Activated T-helper 2 cell treated with anti-CD3 and anti-CD28 coated beads, Interferon-gamma antibody, Interleukin-2, Interleukin-4, amounts not matched to agents 10 μg/mL and 5 μg/mL and 100 μg/mL, durations not matched to agents 14 hours and 24 hours and 36 hours (primary cell): ENCODE measurements around the gene BAG3. TPM values are rescaled to one million over a fixed set of nuclear protein-coding genes. Genes with fewer than 3 reads are reported as not detected.
"Not testable (repeated sequence)": the region's sequence is repeated elsewhere in the genome, so short reads cannot be mapped to it uniquely, and the experiment has no call there.

Experiments used
- DNase-seq: peaks from one replicate; pipeline ENCODE4 v3.0.0; 2021; ENCODE audit warnings: low spot score
- H3K27ac Mint-ChIP-seq: one replicate; pipeline ENCODE4 v1.8.0; 2021; ENCODE audit warnings: mixed read lengths
- H3K27me3 Mint-ChIP-seq: one replicate; pipeline ENCODE4 v1.8.0; 2021; ENCODE audit warnings: low read depth, mixed read lengths
- H3K36me3 Mint-ChIP-seq: one replicate; pipeline ENCODE4 v1.8.0; 2021; ENCODE audit warnings: low read depth, mixed read lengths
- H3K4me1 Mint-ChIP-seq: one replicate; pipeline ENCODE4 v1.8.0; 2021; ENCODE audit warnings: low read depth, mixed read lengths
- H3K4me3 Mint-ChIP-seq: one replicate; pipeline ENCODE4 v1.8.0; 2021; ENCODE audit warnings: low read depth, mild to moderate bottlenecking, moderate library complexity, mixed read lengths
- H3K9me3 Mint-ChIP-seq: one replicate; pipeline ENCODE4 v1.8.0; 2021; ENCODE audit warnings: mixed read lengths
- intact Hi-C: fragments of 100-400 bp; cut with micrococcal nuclease; formaldehyde crosslinking; loops from one replicate; pipeline ENCODE4 v1.15.1; 2023
- total RNA-seq: library from RNA; stranded (reverse); gene quantifications from 2 replicates; pipeline ENCODE4 v1.2.3, GENCODE V29; 2022

Gene BAG3
- total RNA-seq, 1 donor from 2014 or later: 33.3 TPM

DNA sequence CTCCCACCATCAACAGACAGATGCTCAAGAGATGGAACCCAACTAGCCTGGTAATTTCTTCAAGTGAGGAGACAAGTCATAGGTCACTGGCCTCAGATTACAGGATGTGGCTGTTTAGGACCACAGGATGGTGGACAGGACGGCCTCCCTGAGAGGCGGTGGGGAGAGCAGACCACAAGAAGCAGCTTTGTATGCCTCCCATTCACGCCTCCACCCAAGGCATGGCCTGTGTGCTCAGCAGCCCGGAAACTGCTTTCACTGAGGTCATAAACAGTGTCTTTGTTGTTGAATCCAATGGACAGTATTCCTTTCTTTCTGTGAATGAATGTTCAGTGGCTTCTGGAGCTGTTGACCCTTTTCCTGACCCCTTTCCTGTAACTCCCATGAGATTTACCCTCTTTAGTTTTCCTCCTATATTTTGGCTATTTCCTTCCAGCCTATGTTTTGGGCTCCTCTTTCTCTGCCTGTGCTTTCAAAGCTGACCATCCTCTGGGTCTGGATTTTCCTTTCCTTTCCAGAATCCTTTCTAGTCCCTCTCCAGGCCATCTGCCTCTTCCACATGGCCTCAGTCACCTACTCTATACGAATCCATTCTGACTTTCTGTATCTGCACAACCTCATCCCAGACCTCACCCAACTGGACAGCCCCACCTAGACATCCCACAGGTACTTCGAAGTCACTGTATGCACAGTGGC lies 42.2 kb downstream of the BAG3 start:
- intact Hi-C loops: no loop called here
- no peak overlapping the region for H3K27ac Mint-ChIP-seq
- peaks cover 1% of the 10 kb centered on the region for H3K4me1 Mint-ChIP-seq
- H3K9me3 Mint-ChIP-seq: no peaks in the 10 kb centered on the region
- no peak overlapping the region for H3K4me3 Mint-ChIP-seq
- H3K36me3 Mint-ChIP-seq: no peaks in the 10 kb centered on the region
- DNase-seq: no peak
- H3K27me3 Mint-ChIP-seq: peaks cover 9% of the 10 kb centered on the region

DNA sequence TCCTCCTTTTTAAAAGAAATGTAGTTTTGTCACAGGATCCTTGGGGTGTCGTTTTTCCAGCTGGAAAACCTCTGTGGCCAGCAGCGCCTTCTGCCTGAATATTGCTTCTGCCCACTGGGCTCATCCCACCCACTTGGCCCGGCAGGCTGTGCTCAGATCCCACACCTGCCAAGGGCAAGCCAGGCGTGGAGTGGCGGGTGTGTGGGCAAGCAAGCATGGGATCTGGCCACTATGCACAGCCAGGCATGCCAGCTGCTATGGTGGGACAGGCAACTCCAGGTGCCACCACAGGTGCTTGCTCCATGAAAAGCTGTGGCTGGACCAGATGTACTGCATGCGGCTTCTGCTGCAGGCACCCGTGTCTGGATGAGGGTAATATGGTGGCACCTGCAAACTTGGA lies 43.4 kb downstream of the BAG3 start:
- Mint-ChIP-seq H3K9me3 (no peaks in the 10 kb centered on the region), H3K36me3 (no peaks in the 10 kb centered on the region), H3K4me3 (no peak overlapping the region), H3K27me3 (peaks cover 9% of the 10 kb centered on the region), H3K27ac (no peak overlapping the region), H3K4me1 (peaks cover 1% of the 10 kb centered on the region)
- DNase-seq: no peak
- intact Hi-C loops: no loop called here

DNA sequence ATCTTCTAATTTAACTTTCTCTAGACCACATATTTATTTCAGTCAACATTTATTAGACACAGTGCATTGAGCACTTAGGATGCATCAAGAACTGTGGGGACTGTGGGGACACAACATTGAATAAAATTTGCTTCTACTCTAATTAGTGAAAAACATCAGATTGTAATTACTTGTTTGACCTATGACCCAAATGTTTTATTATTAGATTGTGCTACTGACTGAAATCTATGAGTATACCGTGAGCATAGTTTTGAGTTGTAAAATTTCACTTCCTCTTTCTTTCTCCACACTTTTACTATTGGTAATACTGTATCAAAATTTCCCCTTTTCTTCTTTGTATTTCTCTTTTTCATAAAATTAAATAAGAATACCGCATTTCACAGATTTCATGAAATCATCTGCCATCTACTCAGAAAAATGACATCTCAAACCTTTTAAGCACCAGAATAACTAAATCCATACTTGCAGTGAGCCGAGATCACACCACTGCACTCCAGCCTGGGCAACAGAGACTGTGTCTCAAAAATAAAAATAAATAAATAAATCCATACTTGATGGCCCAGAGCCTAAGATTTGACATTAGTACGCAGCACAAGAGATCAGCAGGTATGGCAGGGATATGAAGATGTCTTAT lies 49.3 kb downstream of the BAG3 start:
- intact Hi-C loops: no loop called here
- no peaks in the 10 kb centered on the region for H3K27me3 Mint-ChIP-seq
- peaks cover 22% of the 10 kb centered on the region for H3K9me3 Mint-ChIP-seq
- DNase-seq: no peak
- peaks cover 39% of the 10 kb centered on the region for H3K4me1 Mint-ChIP-seq
- H3K36me3 Mint-ChIP-seq: peaks cover 18% of the 10 kb centered on the region
- no peak overlapping the region for H3K4me3 Mint-ChIP-seq
- H3K27ac Mint-ChIP-seq: no peak overlapping the region

DNA sequence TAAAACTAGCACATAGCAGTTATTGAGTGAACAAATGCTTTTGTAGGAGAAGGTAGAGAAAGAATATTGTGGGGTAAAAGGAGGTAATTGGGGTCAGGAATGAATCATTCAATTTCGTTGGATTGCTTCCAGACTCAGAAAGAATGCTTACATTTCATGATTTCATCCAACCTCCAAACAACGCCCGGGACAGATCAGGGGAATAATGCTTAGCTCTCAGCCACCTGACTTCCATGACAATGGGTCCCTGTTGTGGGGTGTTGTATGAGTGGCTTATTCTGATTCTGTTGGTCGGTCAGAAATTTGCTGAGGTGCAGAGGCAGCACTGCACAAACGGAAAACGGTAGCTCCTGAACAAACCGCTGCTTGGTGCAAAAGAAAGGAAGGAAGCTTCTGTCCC lies 50.7 kb downstream of the BAG3 start:
- H3K27ac Mint-ChIP-seq: peak overlapping the region; percentile 86
- DNase-seq: no peak
- H3K36me3 Mint-ChIP-seq: peaks cover 31% of the 10 kb centered on the region
- H3K27me3 Mint-ChIP-seq: no peaks in the 10 kb centered on the region
- H3K4me1 Mint-ChIP-seq: peaks cover 46% of the 10 kb centered on the region
- H3K9me3 Mint-ChIP-seq: peaks cover 36% of the 10 kb centered on the region
- H3K4me3 Mint-ChIP-seq: no peak overlapping the region
- intact Hi-C loops: loop anchor here (1.0 kb wide), 1 partner anchor 16 kb away; no protein-coding TSS in a partner anchor

DNA sequence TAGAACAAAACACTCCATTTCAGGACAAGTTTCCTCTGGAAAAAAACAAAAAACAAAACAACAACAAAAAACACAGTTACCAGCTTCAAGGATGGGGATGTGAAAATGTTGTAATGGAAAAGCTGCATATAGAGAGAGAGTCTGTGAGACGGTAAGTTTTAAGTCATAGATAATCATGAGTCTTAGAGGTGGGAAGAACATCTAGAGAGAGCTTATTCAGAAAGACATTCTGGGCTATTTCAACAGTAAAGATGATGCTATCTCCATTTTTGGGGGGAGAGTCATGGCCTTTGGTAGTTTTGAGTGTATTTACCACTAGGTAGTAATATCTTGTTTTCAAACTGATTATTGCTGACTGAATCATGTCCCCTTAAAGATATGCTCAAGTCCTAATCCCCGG lies 51.4 kb downstream of the BAG3 start:
- H3K27ac Mint-ChIP-seq: peak overlapping the region; percentile 86
- no peak for DNase-seq
- peaks cover 38% of the 10 kb centered on the region for H3K36me3 Mint-ChIP-seq
- no peaks in the 10 kb centered on the region for H3K27me3 Mint-ChIP-seq
- intact Hi-C loops: loop anchor here (1.0 kb wide), 1 partner anchor 16 kb away; no protein-coding TSS in a partner anchor
- peaks cover 51% of the 10 kb centered on the region for H3K4me1 Mint-ChIP-seq
- H3K9me3 Mint-ChIP-seq: peaks cover 43% of the 10 kb centered on the region
- H3K4me3 Mint-ChIP-seq: no peak overlapping the region

DNA sequence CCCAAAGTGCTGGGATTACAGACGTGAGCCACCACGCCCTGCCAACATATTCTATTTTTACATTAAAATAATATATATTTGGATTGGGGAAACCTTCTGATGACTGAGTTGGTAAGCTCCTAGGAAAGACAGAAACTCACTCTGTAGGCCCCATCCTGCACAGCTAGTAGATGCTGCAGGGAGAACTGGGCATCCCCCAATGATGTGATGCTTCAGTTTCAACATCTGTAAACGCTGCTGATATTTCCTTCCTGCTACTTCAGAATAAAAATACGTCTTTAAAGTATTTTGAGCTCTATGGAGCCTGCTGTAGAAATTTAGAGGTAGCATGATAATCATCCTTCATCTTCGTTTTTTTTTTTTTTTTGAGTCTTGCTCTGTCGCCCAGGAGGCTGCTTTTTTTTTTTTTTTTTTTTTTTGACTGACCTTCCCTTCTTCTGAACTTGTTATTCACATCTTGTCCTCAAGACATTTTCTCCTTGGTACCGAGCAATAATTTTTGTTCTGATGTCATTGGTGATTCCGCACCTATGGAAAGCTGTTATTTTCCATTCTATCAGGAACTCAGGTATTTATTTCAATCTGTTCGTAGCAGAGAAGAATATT lies 52.8 kb downstream of the BAG3 start:
- H3K27me3 Mint-ChIP-seq: no peaks in the 10 kb centered on the region
- H3K4me1 Mint-ChIP-seq: peaks cover 56% of the 10 kb centered on the region
- DNase-seq: no peak
- intact Hi-C loops: loop anchor here (1.0 kb wide), 2 partner anchors 49 to 130 kb away; no protein-coding TSS in a partner anchor
- peaks cover 45% of the 10 kb centered on the region for H3K36me3 Mint-ChIP-seq
- H3K9me3 Mint-ChIP-seq: peaks cover 55% of the 10 kb centered on the region
- H3K27ac Mint-ChIP-seq: peak overlapping the region; percentile 96
- peak overlapping the region; percentile 26 for H3K4me3 Mint-ChIP-seq

DNA sequence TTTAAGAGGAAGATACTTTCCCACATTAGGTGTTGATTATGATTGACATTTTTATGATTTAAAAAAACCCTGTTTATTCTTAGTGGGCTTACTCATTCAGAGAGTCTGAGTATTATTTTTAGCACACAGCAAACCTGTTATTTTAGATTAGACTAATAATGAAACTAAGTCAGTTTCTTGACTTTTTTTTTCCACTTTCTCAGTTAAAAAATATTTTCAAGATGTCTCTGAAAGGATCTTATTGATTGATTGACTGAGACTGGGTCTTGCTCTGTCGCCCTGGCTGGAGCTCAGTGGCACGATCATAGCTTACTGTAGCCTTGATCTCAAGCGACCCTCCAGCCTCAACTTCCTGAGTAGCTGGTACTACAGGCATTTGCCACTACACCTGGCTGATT lies 54.3 kb downstream of the BAG3 start:
- Mint-ChIP-seq H3K4me1 (peaks cover 58% of the 10 kb centered on the region), H3K36me3 (peaks cover 55% of the 10 kb centered on the region), H3K9me3 (peaks cover 66% of the 10 kb centered on the region), H3K27ac (peak overlapping the region; percentile 96), H3K27me3 (no peaks in the 10 kb centered on the region), H3K4me3 (peak overlapping the region; percentile 33)
- no peak for DNase-seq
- intact Hi-C loops: loop anchor here (1.0 kb wide), 1 partner anchor 21 kb away; the partner anchor contains the start of gene INPP5F

DNA sequence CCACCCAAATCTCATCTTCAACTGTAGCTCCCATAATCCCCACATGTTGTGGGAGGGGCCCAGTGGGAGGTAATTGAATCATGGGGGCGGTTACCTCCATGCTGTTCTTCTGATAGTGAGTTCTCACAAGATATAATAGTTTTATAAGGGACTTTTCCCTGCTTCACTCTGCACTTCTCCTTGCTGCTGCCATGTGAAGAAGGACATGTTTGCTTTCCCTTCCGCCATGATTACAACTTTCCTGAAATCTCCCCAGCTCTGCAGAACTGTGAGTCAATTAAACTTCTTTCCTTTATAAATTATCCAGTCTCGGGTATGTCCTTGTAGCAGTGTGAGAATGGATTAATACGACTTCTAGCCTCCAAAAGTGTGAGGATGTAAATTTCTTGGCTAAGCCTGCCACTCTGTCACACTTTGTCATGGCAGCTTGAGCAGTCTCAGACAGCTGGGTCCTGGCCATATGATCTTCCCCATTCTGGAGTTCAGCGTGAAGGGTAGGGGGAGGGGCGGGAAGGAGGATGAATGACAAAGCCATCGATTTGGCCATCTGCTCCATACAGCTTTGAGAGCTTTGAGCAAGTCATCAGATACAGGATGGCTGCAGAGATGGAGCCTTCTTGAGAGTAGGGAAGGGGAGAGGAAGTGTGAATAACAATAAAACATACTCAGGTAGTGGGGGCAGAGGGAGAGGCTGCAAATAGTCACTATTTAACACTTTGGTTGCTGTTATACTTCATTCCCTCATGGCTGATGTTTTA lies 55.5 kb downstream of the BAG3 start:
- peaks cover 75% of the 10 kb centered on the region for H3K9me3 Mint-ChIP-seq
- H3K4me3 Mint-ChIP-seq: no peak overlapping the region

DNA sequence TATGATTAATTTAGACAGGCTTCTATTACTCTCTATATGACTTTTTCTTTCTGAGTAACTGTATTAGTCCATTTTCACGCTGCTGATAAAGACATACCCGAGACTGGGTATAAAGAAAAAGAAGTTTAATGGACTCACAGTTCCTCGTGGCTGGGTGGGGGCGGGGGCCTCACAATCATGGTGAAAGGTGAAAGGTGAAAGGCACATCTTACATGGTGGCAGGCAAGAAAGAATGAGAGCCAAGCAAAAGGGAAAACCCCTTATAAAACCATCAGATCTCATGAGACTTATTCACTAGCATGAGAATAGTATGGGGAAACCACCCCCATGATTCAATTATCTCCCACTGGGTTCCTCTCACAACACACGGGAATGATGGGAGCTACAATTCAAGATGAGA lies 56.2 kb downstream of the BAG3 start:
- Mint-ChIP-seq H3K9me3 (peaks cover 77% of the 10 kb centered on the region), H3K36me3 (peaks cover 62% of the 10 kb centered on the region), H3K27ac (peak overlapping the region; percentile 71), H3K4me1 (peaks cover 46% of the 10 kb centered on the region)
- H3K27me3 Mint-ChIP-seq, intact Hi-C loops, DNase-seq, H3K4me3 Mint-ChIP-seq: not testable (repeated sequence)

More for the DNA sequence above, 55.5 kb downstream of the BAG3 start:
- Mint-ChIP-seq H3K36me3 (peaks cover 60% of the 10 kb centered on the region), H3K4me1 (peaks cover 52% of the 10 kb centered on the region), H3K27me3 (no peaks in the 10 kb centered on the region), H3K27ac (peak overlapping the region; percentile 66)
- no peak for DNase-seq
- intact Hi-C loops: no loop called here

DNA sequence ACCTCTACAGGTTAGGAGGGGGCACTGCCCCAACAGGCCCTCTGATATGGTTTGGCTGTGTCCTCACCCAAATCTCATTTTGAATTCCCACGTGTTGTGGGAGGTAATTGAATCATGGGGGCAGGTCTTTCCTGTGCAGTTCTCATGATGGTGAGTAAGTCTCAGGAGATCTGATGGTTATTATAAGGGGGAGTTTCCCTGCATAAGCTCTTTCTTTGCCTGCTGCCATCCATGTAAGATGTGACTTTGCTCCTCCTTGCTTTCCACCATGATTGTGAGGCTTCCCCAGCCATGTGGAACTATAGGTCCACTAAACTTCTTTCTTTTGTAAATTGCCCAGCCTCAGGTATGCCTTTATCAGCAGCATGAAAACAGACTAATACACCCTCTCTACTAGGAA lies 59.8 kb downstream of the BAG3 start:
- H3K4me3 Mint-ChIP-seq, H3K27me3 Mint-ChIP-seq, DNase-seq, H3K27ac Mint-ChIP-seq, intact Hi-C loops: not testable (repeated sequence)
- peaks cover 54% of the 10 kb centered on the region for H3K9me3 Mint-ChIP-seq
- H3K4me1 Mint-ChIP-seq: peaks cover 19% of the 10 kb centered on the region
- H3K36me3 Mint-ChIP-seq: peaks cover 43% of the 10 kb centered on the region

DNA sequence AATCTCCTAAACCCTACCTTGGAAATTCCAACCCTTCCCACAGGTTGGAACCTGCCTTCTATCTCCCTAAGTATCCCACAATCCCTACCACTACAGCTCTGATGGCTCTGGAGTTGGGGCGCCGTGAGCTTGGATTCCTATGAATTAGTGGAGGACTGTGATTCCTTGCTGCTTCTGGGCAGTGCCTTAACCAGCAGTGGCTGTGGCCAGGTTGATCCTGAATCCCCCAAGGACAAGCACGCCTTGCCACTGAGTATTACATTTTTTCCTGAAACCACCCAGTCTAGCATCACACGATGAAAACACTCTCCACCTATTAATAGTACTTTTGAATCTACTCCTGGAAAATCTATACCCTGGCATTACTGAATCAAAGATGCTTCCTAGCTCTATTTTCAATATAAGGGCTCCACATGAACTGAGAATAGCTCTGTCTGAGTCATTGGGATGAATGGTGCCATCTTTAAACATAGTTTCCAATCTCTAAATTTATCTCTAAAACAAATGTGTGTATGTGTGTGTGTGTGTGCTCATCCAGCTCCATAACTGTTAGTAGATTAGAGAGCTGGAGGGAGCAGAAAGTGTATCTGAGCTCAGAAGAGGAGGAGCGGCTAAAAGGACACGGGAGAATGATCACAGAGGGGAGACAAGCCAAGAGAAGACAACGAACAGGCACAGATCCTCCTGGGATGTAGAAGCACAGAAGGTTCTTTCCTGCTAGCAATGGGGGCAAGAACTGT lies 62.7 kb downstream of the BAG3 start:
- peaks cover 20% of the 10 kb centered on the region for H3K36me3 Mint-ChIP-seq
- intact Hi-C loops: no loop called here
- H3K9me3 Mint-ChIP-seq: peaks cover 28% of the 10 kb centered on the region
- no peak overlapping the region for H3K4me3 Mint-ChIP-seq
- H3K27me3 Mint-ChIP-seq: peaks cover 9% of the 10 kb centered on the region
- DNase-seq: no peak
- no peak overlapping the region for H3K27ac Mint-ChIP-seq
- peaks cover 6% of the 10 kb centered on the region for H3K4me1 Mint-ChIP-seq

DNA sequence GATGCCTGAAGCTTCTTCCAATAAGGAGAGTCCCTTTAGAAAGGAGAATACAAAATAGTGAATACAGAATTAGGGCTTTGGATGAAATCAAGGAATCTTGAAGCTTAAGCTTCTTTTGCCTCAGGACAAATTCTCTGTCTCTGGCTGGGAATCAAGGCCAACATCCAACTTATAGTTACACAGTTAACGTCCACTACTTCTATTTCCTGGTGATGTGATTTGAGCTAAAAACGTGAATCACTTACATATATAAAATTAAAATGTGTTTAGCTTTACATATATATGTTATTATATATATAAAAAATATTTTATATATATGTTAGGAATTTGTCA lies 63.3 kb downstream of the BAG3 start:
- Mint-ChIP-seq H3K4me3 (no peak overlapping the region), H3K27ac (no peak overlapping the region), H3K36me3 (peaks cover 16% of the 10 kb centered on the region), H3K27me3 (peaks cover 9% of the 10 kb centered on the region), H3K9me3 (peaks cover 22% of the 10 kb centered on the region), H3K4me1 (peaks cover under 1% of the 10 kb centered on the region)
- intact Hi-C loops: no loop called here
- no peak for DNase-seq
